NAMALWA (cell line): ENCODE results near the gene AMBP.
"Not testable (repeated sequence)": the region's sequence is repeated elsewhere in the genome, so short reads cannot be mapped to it uniquely, and the experiment has no call there.

Experiments
- DNase-seq: peaks from one replicate; pipeline ENCODE4 v3.0.0-alpha.2; 2015; ENCODE audit warnings: low spot score

Gene AMBP

GRCh38 chr9:114091711-114092110 is 13.6 kb upstream of the AMBP start:
- DNase-seq: no peak

- DNase-seq: no peak
These were observed 12.7 kb upstream of the AMBP start for GRCh38 chr9:114090798-114091197.

- DNase-seq: no peak
These were observed 11.2 kb upstream of the AMBP start for GRCh38 chr9:114089206-114089840.

GRCh38 chr9:114088571-114089170 is 10.6 kb upstream of the AMBP start:
- DNase-seq: no peak

- no peak for DNase-seq
These were observed 9.6 kb upstream of the AMBP start for GRCh38 chr9:114087721-114088120.

- DNase-seq: no peak
These were observed 8.5 kb upstream of the AMBP start for GRCh38 chr9:114086607-114087006.

- DNase-seq: no peak
These were observed 7.9 kb upstream of the AMBP start for GRCh38 chr9:114086009-114086408.

- no peak for DNase-seq
These were observed 7.3 kb upstream of the AMBP start for GRCh38 chr9:114085387-114085789.

- DNase-seq: no peak
These were observed 6.4 kb upstream of the AMBP start for GRCh38 chr9:114084282-114085073.

- DNase-seq: no peak
These were observed 5.6 kb upstream of the AMBP start for GRCh38 chr9:114083666-114084065.

GRCh38 chr9:114082763-114083412 is 4.8 kb upstream of the AMBP start:
- DNase-seq: not testable (repeated sequence)

GRCh38 chr9:114082017-114082762 is 4.1 kb upstream of the AMBP start:
- peak; percentile 89 for DNase-seq

GRCh38 chr9:114081441-114082016 is 3.4 kb upstream of the AMBP start:
- no peak for DNase-seq

- DNase-seq: no peak
These were observed 2.8 kb upstream of the AMBP start for GRCh38 chr9:114080773-114081440.

GRCh38 chr9:114080195-114080772 is 2.2 kb upstream of the AMBP start:
- no peak for DNase-seq

GRCh38 chr9:114078781-114079156 is 669 bp upstream of the AMBP start:
- no peak for DNase-seq

GRCh38 chr9:114077162-114077837 is 800 bp downstream of the AMBP start:
- no peak for DNase-seq

GRCh38 chr9:114076237-114077161 is 1.6 kb downstream of the AMBP start:
- DNase-seq: no peak

- DNase-seq: no peak
These were observed 2.5 kb downstream of the AMBP start for GRCh38 chr9:114075602-114076001.
